ENCODE measurements around the gene IRAK4.

DNA sequence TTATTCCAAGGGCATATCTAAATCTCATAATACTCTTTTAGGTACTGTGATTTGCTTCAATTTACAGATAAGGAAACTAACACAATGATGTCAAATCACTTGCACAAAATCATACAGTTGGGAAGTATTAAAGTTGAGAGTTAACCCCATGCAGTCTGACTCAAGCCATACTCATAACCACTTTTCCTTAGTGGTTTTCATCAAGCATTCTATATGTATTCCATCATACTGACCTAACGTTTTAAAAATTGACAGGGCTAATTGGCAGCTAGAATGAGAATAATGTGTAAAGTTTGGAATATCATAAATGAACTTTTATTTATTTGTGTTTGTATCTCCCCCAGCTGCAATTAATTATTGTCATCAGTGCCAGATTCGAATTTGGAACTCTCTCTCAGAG lies 21.1 kb upstream of the IRAK4 start:
- TF ChIP-seq EZH2phosphoT487 (IDR thresholded peaks at IDR 0.05) (no peak), EZH2 (IDR thresholded peaks at IDR 0.05) (no peak)

Data from neural progenitor cell (in vitro differentiated cells).